ENCODE results near the gene AMBP. TPM values are rescaled to one million over a fixed set of nuclear protein-coding genes. Genes with fewer than 3 reads are reported as not detected.

Gene AMBP
- total RNA-seq, 2 donors from 2014 or later = 1.5 to 5.7 TPM

DNA sequence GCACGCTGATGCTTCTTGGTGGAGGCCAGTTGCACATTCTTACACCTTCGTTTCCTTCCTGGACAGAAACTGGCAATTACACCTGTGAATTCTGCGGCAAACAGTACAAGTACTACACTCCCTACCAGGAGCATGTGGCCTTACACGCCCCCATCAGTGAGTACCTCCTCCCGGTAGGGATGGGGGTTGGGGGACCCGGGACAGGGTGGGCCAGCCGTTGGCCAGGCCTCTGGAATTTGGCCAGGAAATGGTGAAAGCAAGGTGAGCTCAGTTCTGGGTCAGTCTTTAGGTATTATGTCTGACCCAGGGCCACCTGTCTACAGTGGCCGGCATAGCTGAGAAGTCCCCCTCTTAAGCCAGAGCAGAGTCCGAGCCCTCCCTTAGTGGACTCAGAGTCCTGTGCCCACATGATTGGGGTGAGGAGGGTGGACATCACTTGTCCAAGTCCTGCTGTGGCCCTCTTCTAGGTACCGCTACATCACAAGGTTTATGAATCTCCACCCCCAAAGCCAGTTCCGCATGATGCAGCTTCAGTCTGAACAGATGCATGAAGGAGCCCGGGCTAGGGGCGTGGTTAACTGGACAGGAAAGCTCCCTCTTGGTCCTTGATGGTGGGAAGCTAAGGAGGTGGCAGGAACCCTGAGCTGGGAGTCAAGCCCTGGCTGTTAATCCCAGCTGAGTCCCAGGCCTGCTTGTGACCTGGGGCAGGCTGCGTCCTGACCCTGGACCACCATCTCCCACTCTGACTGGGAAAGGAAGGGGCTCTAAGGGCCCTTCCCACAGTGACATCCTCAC lies 61.3 kb downstream of the AMBP start:
- intact Hi-C loops (cut with DNase I) = no loop called here
- Histone ChIP-seq H3K4me3 (no peak overlapping the region), H3K4me1 (no peaks in the 10 kb centered on the region), H3K9ac (ENCODE audit: low read depth in 2 of 2, low read length in 2 of 2) (no peak overlapping the region), H3K36me3 (no peaks in the 10 kb centered on the region), H3K9me3 (no peaks in the 10 kb centered on the region), H3K27ac (no peak overlapping the region), H3K27me3 (no peaks in the 10 kb centered on the region)
- peak; percentile 10 for DNase-seq
- TF ChIP-seq, protein P1, sequence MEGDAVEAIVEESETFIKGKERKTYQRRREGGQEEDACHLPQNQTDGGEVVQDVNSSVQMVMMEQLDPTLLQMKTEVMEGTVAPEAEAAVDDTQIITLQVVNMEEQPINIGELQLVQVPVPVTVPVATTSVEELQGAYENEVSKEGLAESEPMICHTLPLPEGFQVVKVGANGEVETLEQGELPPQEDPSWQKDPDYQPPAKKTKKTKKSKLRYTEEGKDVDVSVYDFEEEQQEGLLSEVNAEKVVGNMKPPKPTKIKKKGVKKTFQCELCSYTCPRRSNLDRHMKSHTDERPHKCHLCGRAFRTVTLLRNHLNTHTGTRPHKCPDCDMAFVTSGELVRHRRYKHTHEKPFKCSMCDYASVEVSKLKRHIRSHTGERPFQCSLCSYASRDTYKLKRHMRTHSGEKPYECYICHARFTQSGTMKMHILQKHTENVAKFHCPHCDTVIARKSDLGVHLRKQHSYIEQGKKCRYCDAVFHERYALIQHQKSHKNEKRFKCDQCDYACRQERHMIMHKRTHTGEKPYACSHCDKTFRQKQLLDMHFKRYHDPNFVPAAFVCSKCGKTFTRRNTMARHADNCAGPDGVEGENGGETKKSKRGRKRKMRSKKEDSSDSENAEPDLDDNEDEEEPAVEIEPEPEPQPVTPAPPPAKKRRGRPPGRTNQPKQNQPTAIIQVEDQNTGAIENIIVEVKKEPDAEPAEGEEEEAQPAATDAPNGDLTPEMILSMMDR (IDR thresholded peaks at IDR 0.05) = no peak

DNA sequence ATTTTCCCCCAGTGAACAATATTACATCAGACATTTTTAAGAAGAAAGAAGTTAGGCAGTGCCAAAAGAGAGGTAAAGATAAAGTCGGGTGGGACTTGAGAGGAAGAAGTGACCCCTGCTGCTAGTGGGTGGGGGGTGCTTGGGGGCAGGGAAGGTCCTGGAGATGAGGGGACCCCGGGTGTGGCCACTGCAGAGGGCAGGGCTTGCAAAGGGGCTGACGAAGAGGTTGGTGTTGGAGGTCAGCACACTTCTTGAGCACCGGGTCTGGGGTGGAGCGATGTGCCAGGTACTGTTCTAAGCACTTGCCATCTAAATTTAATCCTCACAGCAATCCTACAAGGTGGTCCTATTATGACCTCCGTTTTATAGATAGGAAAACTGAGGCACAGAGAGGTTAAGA lies 62.0 kb downstream of the AMBP start:
- Histone ChIP-seq H3K27ac (no peak overlapping the region), H3K4me1 (no peaks in the 10 kb centered on the region), H3K27me3 (no peaks in the 10 kb centered on the region), H3K9me3 (no peaks in the 10 kb centered on the region), H3K36me3 (no peaks in the 10 kb centered on the region), H3K9ac (ENCODE audit: low read depth in 2 of 2, low read length in 2 of 2) (no peak overlapping the region), H3K4me3 (no peak overlapping the region)
- intact Hi-C loops (cut with DNase I) = no loop called here
- TF ChIP-seq, protein P1 (IDR thresholded peaks at IDR 0.05) = no peak
- peak; percentile 11 for DNase-seq

DNA sequence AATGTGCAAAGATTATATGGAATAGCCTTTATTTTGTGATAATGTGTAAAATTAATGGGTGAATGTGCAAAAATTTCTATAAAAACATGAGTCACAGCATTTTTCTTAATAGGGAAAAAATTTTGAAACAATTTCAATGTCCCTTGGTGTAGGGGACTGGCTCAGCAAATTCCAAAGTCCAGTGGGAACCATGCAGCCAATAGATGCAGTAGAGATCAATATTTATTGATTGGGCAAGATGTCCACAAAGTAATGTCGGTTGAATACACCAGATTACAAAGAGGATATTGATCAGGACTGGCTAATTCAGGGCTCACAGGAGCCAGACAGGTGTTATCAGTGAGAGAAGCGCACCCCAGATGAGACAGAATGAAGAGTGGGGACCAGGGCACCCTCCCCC lies 62.5 kb downstream of the AMBP start:
- DNase-seq = no peak

DNA sequence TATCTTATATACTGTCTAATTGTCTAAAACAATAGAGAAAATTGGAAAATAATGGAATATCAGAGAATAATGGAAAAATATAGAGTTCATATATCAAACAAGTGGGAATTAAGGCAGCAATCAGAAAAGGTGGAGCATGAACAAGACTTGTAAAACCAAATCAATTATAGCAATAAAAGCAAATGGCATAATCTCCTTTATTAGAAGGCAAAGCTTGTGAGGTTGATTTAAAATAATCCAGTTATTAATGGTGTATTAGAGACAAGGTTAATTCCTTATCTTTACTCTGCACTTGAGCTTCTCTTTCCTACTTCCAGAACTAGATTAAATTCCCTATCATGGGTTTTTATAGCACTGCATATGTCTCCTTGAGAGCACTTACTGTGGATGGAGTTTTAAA lies 64.1 kb downstream of the AMBP start:
- no peak overlapping the region for H3K27ac ChIP-seq
- TF ChIP-seq, protein P1 (IDR thresholded peaks at IDR 0.05) = no peak
- H3K9ac ChIP-seq (ENCODE audit: low read depth in 2 of 2, low read length in 2 of 2) = no peak overlapping the region
- H3K27me3 ChIP-seq = no peaks in the 10 kb centered on the region
- H3K9me3 ChIP-seq = no peaks in the 10 kb centered on the region
- no peak overlapping the region for H3K4me3 ChIP-seq
- H3K36me3 ChIP-seq = no peaks in the 10 kb centered on the region
- no peaks in the 10 kb centered on the region for H3K4me1 ChIP-seq
- intact Hi-C loops (cut with DNase I) = no loop called here
- no peak for DNase-seq

More for the DNA sequence above, 62.5 kb downstream of the AMBP start:
- Histone ChIP-seq H3K9ac (ENCODE audit: low read depth in 2 of 2, low read length in 2 of 2) (no peak overlapping the region), H3K27ac (no peak overlapping the region), H3K4me1 (no peaks in the 10 kb centered on the region), H3K9me3 (no peaks in the 10 kb centered on the region), H3K36me3 (no peaks in the 10 kb centered on the region), H3K4me3 (no peak overlapping the region), H3K27me3 (no peaks in the 10 kb centered on the region)
- TF ChIP-seq, protein P1 (IDR thresholded peaks at IDR 0.05) = no peak
- intact Hi-C loops (cut with DNase I) = no loop called here

DNA sequence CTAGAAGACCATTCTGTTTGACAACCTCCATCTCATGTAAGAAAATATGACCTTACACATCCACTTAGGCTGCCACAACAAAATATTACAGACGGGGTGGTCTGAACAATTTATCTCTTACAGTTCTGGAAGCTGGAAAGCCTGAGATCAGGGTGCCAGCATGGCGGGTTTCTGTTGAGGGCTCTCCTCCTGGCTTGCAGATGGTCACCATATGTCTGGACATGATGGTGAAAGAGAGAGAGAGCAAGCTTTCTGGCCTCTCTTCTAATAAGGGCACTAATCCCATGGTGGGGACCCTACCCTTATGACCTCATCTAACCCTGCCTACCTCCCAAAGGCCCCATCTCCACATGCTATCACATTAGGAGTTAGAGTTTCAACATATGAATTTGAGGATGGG lies 66.0 kb downstream of the AMBP start:
- DNase-seq = no peak
- no peaks in the 10 kb centered on the region for H3K4me1 ChIP-seq
- no peak overlapping the region for H3K9ac ChIP-seq (ENCODE audit: low read depth in 2 of 2, low read length in 2 of 2)
- H3K4me3 ChIP-seq = no peak overlapping the region
- H3K27me3 ChIP-seq = no peaks in the 10 kb centered on the region
- no peak overlapping the region for H3K27ac ChIP-seq
- TF ChIP-seq, protein P1 (IDR thresholded peaks at IDR 0.05) = no peak
- no peaks in the 10 kb centered on the region for H3K36me3 ChIP-seq
- intact Hi-C loops (cut with DNase I) = no loop called here
- H3K9me3 ChIP-seq = no peaks in the 10 kb centered on the region

All from colonic mucosa (tissue), 4 donors.